Renal cortex interstitium (tissue), 15 donors: Measurements from ENCODE around the gene SMARCE1. TPM values are rescaled to one million over a fixed set of nuclear protein-coding genes. Genes with fewer than 3 reads are reported as not detected.
A peak's percentile ranks its signal among the peaks of the same experiment; 100 is the strongest.

ENCODE experiments used
- DNase-seq, 11 donors: peaks; one replicate each; pipeline ENCODE4 v3.0.0-alpha.2; 2013; ENCODE audit warnings: low read depth in 9 of 11, low spot score in 4 of 11; ENCODE audit errors: extremely low read depth in 1 of 11
- long read RNA-seq, 16 experiments: transcript quantifications; one replicate each; lab custom pipeline, GENCODE V29; 2026
- polyA plus RNA-seq, 3 donors: library from polyadenylated mRNA; unstranded; fragments of 120-200 nt; gene quantifications; one replicate each; pipeline ENCODE4 v1.2.1, GENCODE V29; 2013; ENCODE audit not compliant: insufficient read length in 3 of 3

The SMARCE1 gene
- polyA plus RNA-seq, result 100 to 1,000 TPM; 236 to 258 (median 256) TPM
- long read RNA-seq, donor 1, full-length matches to known transcripts, result 95 of 123 reads
- long read RNA-seq, donor 1, partial matches to known transcripts, result 28 of 123 reads
- long read RNA-seq, donor 1, other reads (novel, unspliced or antisense), result 0 of 123 reads
- long read RNA-seq, donor 2, full-length matches to known transcripts, result 90 of 122 reads
- long read RNA-seq, donor 2, partial matches to known transcripts, result 32 of 122 reads
- long read RNA-seq, donor 2, other reads (novel, unspliced or antisense), result 0 of 122 reads
- long read RNA-seq, donor 3, full-length matches to known transcripts, result 196 of 258 reads
- long read RNA-seq, donor 3, partial matches to known transcripts, result 62 of 258 reads
- long read RNA-seq, donor 3, other reads (novel, unspliced or antisense), result 0 of 258 reads
- long read RNA-seq, donor 4, full-length matches to known transcripts, result 163 of 181 reads
- long read RNA-seq, donor 4, partial matches to known transcripts, result 18 of 181 reads
- long read RNA-seq, donor 4, other reads (novel, unspliced or antisense), result 0 of 181 reads
- long read RNA-seq, donor 5, result 0 reads
- long read RNA-seq, donor 6, full-length matches to known transcripts, result 163 of 232 reads
- long read RNA-seq, donor 6, partial matches to known transcripts, result 69 of 232 reads
- long read RNA-seq, donor 6, other reads (novel, unspliced or antisense), result 0 of 232 reads
- long read RNA-seq, donor 7, full-length matches to known transcripts, result 192 of 264 reads
- long read RNA-seq, donor 7, partial matches to known transcripts, result 72 of 264 reads
- long read RNA-seq, donor 7, other reads (novel, unspliced or antisense), result 0 of 264 reads
- long read RNA-seq, donor 8, result 0 reads
- long read RNA-seq, donor 9, full-length matches to known transcripts, result 162 of 215 reads
- long read RNA-seq, donor 9, partial matches to known transcripts, result 53 of 215 reads
- long read RNA-seq, donor 9, other reads (novel, unspliced or antisense), result 0 of 215 reads
- long read RNA-seq, donor 10, full-length matches to known transcripts, result 182 of 247 reads
- long read RNA-seq, donor 10, partial matches to known transcripts, result 65 of 247 reads
- long read RNA-seq, donor 10, other reads (novel, unspliced or antisense), result 0 of 247 reads
- long read RNA-seq, donor 11, full-length matches to known transcripts, result 88 of 123 reads
- long read RNA-seq, donor 11, partial matches to known transcripts, result 35 of 123 reads
- long read RNA-seq, donor 11, other reads (novel, unspliced or antisense), result 0 of 123 reads
- long read RNA-seq, donor 12, full-length matches to known transcripts, result 51 of 51 reads
- long read RNA-seq, donor 12, partial matches to known transcripts, result 0 of 51 reads
- long read RNA-seq, donor 12, other reads (novel, unspliced or antisense), result 0 of 51 reads
- long read RNA-seq, donor 13, result 0 reads
- long read RNA-seq, donor 14, full-length matches to known transcripts, result 127 of 138 reads
- long read RNA-seq, donor 14, partial matches to known transcripts, result 11 of 138 reads
- long read RNA-seq, donor 14, other reads (novel, unspliced or antisense), result 0 of 138 reads
- long read RNA-seq, donor 15, full-length matches to known transcripts, result 78 of 78 reads
- long read RNA-seq, donor 15, partial matches to known transcripts, result 0 of 78 reads
- long read RNA-seq, donor 15, other reads (novel, unspliced or antisense), result 0 of 78 reads
- long read RNA-seq, donor 16, full-length matches to known transcripts, result 312 of 449 reads
- long read RNA-seq, donor 16, partial matches to known transcripts, result 137 of 449 reads
- long read RNA-seq, donor 16, other reads (novel, unspliced or antisense), result 0 of 449 reads

GRCh38 chr17:40647624-40648383, at the start of gene SMARCE1:
TSS of gene SMARCE1 (minus strand) at chr17:40647818. CDS start at chr17:40645802, 2,016 bp downstream.
- peak; percentile 46 to 83 (median 74) for DNase-seq

- DNase-seq, result peak in 1 of 11 donors; percentile 12
These were observed 49.7 kb upstream of the SMARCE1 start for GRCh38 chr17:40697297-40697696.

GRCh38 chr17:40696651-40697072, 49.0 kb upstream of the SMARCE1 start:
- DNase-seq, result no peak

GRCh38 chr17:40695874-40696472, 48.4 kb upstream of the SMARCE1 start:
- DNase-seq, result peak in 1 of 11 donors; percentile 13

- peak in 1 of 11 donors; percentile 17 for DNase-seq
These were observed 47.0 kb upstream of the SMARCE1 start for GRCh38 chr17:40694584-40694983.

GRCh38 chr17:40687106-40687505, 39.5 kb upstream of the SMARCE1 start:
- no peak for DNase-seq

GRCh38 chr17:40686192-40686591, 38.6 kb upstream of the SMARCE1 start:
- DNase-seq, result no peak

GRCh38 chr17:40680998-40681397, 33.4 kb upstream of the SMARCE1 start:
- DNase-seq, result no peak

GRCh38 chr17:40679523-40679907, 31.9 kb upstream of the SMARCE1 start:
- no peak for DNase-seq

- no peak for DNase-seq
These were observed 31.4 kb upstream of the SMARCE1 start for GRCh38 chr17:40678902-40679522.

GRCh38 chr17:40675905-40676304, 28.3 kb upstream of the SMARCE1 start:
- DNase-seq, result no peak

- DNase-seq, result no peak
These were observed 25.0 kb upstream of the SMARCE1 start for GRCh38 chr17:40672654-40673053.

- no peak for DNase-seq
These were observed 23.7 kb upstream of the SMARCE1 start for GRCh38 chr17:40671282-40671681.

GRCh38 chr17:40666331-40666730, 18.7 kb upstream of the SMARCE1 start:
- no peak for DNase-seq

GRCh38 chr17:40664582-40665333, 17.1 kb upstream of the SMARCE1 start, which contains the start of gene KRT222:
TSS of gene KRT222 (minus strand) at chr17:40665177. CDS start at chr17:40665099, 78 bp downstream.
- no peak for DNase-seq

GRCh38 chr17:40663252-40663651, 15.6 kb upstream of the SMARCE1 start:
- DNase-seq, result no peak
